GM20431 (cell line): Measurements from ENCODE around the gene ASB10.

ENCODE experiments used
- in situ Hi-C: fragments of 300-500 bp; cut with MseI, MboI; formaldehyde crosslinking; loops from one replicate; pipeline ENCODE4 v1.15.0; 2020; ENCODE audit warnings: low sequenced_read_pairs; ENCODE audit not compliant: unreplicated experiment

Gene ASB10

GRCh38 chr7:151139071-151139790, 47.8 kb downstream of the ASB10 start:
- in situ Hi-C loops = no loop called here

DNA sequence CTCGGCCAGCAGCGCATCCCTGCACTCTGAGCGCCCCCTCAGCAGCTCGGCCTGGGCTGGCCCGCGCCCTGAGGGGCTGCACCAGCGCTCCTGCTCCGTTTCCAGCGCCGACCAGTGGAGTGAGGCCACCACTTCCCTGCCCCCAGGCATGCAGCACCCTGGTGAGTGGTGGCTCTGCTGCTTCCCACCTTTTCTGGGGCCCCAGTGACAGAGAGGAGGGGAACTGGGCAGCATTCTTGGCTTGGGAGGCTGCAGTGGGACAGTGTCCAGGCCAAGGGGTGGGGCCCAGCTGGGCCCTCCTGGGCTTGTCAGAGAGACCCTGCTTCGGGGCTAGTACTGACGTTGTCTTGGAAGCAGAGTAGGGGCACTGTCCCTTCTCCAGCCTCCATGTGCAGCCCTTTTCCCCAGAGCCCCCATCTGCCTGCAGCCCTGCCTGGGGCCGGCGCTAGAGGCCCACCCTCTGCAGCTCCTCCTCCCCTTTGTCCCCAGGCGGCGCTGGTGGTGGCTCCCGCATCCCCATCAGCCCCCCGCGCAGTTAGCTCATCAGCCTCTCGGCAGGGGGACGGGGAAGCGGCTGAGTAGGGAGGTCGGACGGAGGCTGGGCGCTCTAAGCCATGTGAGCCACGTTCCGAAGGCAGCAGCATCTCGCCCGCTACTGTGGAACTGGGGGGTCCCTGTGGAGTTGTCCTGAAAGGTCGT, 48.7 kb downstream of the ASB10 start:
- in situ Hi-C loops = no loop called here

- in situ Hi-C loops = no loop called here
These were observed 49.3 kb downstream of the ASB10 start for GRCh38 chr7:151137791-151138152.

- in situ Hi-C loops = no loop called here
These were observed 49.9 kb downstream of the ASB10 start for GRCh38 chr7:151137076-151137675.

GRCh38 chr7:151135866-151136843, 50.9 kb downstream of the ASB10 start:
- in situ Hi-C loops = no loop called here

DNA sequence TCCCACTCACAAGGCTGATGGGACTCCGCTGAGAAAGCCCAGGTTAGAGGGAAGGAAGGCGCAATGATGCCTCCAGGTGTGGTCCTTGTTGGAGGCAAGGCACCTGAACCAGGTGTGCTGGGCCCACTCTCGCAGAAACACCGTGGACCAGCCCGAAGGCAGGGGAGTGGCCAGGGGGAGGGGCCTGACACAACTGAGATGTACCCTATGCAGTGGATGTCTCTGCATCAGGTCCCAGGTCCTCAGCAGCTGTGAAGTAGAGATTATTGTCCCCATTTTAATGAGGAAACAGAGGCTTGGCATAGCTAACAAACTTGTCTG, 51.6 kb downstream of the ASB10 start:
- in situ Hi-C loops = no loop called here

DNA sequence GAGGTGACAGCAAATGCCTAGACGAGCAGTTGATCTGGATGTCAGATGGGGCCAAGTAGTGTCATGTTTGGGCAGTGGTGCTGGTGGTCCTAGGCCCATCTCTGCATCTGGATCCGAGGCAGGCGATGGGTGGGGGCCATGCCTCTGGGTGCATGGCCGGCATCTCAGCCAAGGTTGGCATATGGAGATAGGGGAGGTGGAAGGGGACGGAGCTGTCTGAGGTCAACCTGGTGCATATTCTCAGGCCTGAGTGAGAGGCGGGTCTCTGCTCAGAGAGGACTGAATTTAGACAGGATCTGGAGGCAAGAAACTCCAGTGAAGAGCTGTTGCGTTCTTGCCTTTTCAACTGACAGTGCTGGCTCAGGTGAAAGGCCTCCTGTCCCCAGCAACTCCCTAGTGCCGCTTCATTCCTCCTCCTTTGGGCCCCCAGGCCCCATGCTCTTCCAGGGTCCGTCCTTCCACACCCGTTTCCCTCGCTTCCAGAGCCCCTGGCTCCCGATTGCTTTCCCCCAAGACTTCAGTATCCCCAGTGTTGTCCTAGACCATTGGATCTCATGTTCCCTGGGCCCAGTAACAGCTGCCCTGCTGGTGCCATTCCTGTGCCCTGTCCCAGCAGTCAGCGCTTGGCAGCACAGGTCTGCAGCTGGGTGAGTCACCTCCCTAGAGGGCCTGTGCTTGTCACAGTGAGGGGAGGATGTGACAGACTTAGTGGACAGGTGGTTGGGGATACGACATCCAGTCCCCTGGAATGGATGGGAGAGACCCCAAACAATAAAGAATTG, 52.1 kb downstream of the ASB10 start:
- in situ Hi-C loops = no loop called here

DNA sequence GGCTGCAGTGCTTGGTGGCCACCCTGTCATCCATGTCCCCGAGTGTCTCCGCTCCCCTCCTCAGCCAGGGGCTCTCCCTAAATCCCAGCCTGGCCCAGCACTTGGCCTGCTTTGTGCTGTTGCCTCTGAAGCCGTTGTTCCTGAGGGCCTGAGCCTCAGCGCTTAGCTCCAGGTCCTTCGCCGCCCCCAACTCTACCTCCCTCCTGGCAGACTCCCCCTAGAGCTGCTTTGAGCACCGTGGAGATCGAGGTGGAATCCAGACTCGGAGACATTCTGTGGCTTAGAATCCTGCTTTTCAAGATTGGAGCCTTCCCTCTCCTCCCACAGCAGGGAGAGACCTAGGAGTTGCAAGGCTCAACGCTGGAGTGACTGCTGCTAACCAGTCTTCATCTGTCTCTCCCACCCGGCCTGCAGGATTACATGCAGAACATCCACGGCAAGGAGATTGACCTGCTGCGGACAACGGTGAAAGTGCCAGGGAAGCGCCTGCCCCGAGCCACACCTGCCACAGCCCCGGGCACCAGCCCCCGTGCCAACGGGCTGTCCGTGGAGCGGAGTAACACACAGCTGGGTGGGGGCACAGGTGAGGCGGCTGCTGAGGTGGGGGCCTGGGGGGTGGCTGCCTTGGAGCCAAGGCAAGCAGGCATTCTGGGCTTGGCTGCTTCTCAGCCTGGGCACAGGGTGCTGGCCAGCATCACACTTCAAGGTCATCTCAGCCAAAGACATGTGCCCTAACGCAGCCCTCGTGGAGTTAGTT, 52.9 kb downstream of the ASB10 start:
- in situ Hi-C loops = no loop called here

- in situ Hi-C loops = no loop called here
These were observed 53.6 kb downstream of the ASB10 start for GRCh38 chr7:151133266-151133985.

DNA sequence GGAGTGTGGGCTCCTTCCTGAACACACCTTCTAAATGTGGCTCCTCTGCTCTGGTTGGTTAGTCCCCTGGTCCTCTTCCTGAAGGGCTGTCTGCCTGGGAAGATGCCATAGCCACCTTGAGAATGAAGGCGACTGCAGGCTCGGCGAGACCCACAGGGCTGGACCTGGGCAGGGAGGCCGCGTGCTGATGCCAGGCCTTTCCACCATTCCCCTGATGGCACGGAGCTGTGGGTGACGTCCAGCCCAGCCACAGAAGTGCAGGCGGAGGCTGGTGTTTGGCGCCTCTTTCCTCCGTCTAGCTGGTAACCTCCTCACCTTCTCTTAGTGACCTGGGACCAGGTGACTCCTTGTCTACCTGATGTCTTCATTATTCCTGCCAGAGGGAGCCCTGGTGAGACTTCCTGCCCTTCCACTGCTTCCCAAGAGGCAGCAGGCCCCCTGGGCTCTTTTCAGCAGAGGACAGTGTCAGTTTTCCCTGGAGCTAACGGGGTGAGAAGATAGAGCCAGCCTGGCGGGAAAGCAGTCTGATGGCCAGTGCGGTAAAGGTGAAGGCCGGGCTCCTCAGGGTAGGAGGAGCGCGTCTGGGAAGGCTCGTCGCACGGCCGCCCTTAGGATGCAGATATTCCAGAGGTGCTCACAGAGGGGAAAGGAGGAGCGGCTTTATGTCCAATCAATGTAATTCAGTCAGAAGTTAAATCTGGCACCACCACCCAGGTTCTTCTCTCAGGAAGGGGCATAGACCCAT, 54.4 kb downstream of the ASB10 start:
- in situ Hi-C loops = no loop called here

- in situ Hi-C loops = no loop called here
These were observed 55.3 kb downstream of the ASB10 start for GRCh38 chr7:151131592-151132293.

- in situ Hi-C loops = no loop called here
These were observed 55.8 kb downstream of the ASB10 start for GRCh38 chr7:151131224-151131591.

DNA sequence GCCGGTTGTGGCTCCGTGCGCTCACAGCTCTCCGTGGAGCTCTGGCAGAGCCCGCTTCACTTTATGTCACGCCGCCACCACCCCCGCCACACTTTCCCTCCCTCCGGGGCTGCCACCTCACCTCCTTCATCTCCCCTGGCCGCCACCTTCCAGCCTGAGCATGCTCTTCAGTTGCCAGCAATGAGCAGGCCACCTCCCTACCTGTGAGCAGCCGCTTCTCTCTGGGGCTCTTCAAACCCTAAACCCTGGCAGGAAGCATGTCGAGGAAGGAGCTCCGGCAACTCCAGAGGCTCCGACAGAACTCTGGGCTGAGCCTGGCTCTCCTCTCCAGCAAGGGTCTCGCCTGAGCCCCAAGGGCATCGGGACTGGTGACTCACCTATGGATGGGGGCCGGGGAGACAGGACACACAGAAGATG, 56.3 kb downstream of the ASB10 start:
- in situ Hi-C loops = no loop called here

- in situ Hi-C loops = no loop called here
These were observed 57.0 kb downstream of the ASB10 start for GRCh38 chr7:151129960-151130591.

DNA sequence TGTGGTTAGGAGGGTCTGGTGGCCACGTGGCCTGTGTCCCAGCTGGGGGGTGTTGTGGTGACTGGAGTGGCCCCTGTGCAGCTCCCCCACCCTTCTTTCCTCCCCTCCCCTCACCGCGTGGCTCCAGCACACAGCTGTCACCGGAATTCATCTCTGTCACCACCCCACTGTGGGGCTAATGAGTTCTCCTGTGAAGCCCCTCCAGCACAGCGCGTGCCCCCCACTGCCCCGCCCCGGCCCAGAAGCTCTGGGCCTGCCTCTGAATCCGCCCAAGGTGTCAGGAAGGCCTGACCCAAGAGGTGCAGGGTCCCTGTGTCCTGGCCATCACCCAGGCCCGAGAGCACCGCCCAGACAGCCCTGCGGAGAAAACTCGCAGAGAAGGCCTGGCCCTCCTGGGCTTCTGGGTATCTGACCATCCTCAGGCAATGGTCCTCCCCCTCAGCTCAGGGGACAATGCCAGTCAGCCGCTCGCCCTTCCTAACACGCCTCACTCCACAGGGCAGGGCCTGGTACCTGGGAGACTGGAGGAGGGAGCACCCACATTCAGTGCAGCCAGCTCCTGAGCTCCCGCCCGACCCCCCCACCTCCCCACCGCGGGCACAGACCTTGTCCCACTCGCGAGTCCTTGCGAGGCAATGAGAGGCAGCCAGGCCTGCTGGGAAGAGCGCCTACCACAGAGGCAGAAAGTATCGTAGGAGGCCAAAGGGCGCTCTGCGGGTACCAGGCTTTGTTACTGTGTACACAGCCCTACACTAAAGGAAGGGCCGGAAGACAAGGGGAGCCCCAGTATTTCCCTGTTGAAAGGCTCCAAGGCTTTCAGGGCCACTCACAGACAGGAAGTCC, 57.7 kb downstream of the ASB10 start:
- in situ Hi-C loops = no loop called here

DNA sequence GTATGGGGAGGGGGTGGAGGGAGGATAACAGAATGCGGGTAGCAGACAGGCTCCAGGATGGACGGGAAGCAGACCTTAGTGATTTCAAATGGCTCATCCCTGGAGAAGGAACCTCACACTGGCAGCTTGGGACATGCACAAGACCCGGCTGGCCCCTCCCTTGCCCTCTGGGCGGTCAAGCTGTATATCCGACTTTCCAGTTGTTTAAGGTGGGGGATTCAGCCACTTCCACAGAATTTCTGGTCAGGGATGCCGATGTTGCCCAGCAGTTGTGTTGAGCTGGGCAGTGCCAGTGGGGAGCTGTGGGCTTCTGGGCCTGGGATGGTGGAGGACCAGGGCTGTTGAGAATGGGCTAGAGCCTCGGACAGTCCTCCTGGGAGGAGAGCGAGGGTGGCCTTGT, 58.3 kb downstream of the ASB10 start:
- in situ Hi-C loops = no loop called here
